ENCODE results near the gene LANCL2.
"Not testable (repeated sequence)": the region's sequence is repeated elsewhere in the genome, so short reads cannot be mapped to it uniquely, and the experiment has no call there.

LANCL2 gene

DNA sequence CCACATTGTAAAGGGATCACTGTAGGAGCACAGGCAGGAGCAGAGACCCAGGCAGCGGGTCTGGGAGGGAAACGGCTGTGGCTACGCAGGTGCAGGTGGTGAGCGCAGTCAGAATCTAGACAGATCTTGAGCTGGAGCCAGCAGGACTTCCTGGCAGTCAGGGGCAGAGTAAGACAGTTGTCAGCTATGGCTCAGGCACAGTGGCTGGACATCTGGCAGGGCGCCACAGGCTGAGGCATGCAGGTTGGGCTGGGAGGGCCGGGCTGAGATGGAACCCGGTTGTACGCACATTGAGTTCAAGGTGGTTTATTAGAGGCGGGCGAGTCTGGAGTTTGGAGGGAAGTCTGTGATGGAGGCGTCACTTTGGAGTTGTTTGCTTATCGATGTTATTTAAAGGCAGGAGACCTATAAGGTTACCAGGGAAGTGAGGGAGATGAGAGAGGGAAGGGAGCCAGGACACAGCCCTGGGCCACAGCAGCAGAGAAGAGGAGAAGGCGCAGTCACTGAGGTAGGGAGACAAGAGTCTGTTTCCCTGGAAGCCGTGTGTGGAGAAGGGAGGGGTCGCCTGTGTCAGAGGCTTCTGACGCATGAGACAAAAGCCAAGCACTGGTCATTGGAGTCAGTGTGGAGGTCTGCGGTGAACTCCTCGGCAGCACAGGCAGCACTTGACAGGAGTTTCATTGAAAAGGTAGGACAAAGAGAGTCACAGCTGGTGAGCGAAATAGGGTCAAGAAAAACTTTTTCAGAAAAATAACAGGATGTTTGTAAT, 73.8 kb downstream of the LANCL2 start:
- no peak for DNase-seq

DNA sequence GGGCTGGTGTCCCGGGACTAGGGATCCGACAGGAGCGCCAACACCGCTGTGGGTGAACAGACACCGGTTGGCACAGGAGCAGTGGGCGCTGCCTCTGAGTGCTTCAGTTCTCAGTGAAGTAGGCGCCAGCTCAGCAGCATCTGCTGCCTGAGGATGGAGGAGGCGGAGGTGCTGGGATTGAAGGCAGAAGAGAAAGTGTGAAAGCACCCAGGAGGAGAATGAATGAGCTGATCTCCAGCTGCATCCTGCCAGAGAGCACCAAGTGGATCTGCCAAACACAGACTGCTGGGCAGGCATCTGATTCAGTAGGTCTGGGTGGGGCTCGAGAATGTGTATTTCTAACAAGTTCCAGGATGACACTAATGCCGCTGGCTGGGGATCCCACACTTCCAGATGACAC, 74.5 kb downstream of the LANCL2 start:
- DNase-seq = no peak

DNA sequence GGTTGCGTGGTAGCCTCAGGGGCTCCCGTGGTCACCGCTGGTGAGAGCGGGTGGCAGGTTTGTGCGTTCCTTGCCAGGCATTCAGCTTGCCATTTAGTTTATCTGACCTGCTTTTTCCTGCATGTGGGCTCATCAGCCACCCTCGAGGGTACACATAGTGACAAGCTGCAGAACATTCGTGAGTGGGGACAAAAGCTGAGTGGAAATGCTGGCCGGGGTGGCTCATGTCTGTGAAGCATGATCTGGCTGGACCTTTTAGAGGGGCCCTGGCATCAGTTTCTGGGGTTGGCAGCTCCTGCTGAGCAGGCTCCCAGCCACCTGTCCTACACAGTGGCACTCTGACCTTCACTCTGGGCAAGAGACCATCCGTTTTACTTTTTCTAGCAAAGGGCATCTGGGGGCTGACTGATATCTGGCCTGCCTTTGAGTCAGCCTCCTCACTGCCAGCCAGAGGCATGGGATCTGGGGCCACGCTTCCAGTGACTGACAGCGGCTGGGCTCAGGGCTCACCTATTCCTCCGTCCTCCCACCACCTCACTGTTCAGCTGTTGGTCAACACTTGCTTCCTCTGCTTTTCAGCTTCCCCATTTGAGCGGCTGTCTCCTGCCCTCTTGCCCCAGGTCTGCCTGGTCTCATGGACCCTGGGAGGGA, 75.0 kb downstream of the LANCL2 start:
- no peak for DNase-seq

DNA sequence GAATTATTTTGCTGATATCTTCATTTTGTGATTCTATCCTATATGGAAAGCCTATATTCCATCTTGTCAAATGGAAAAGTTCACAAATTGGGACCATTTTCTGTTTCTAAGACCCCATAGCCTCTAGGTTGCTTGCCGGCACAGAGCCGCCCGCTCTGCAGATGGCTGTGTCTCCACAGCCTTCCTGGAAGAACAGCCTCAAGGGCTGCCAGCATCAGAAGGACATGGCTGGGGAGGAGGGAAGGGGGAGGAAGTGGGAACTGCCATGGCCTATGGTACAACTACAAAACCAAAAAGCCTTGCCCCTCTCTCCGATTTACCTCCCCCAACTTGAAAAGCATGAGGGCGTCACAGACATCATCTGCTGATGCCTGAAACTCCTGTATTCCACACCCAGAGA, 75.9 kb downstream of the LANCL2 start:
- no peak for DNase-seq

DNA sequence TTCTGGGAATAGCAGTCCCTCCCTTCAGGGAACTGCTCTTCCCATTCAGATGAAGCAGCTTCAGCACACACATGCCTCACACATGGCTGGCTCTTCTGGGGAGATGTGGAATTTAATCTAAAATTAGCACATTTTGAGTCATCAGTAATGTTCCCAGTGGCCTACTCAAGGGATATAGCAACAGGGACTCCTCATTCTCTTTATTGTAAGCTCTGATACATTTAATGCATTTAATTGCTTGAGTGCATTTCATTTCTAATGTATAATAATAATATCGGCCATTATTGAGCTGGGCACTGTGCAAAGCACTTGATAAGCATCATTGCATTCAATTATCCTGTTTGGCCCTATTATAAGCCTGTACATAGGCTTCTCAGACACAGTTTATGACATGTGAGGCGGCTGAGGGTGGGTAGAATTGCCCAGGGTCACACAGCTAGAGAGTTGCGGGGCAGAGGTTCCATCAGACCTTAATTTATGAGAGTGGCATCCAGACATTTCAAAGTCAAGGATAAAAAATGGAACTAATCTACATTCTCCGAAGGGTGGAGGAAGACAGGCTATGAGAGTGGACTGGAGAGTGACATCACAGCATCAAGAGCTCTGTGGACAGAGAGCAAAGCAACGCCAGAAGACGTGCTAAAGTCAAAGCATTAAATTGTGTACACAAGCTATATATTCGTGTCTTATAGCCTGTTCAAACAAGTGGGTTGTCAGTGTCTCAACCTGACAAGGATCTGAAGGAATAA, 76.8 kb downstream of the LANCL2 start:
- no peak for DNase-seq

DNA sequence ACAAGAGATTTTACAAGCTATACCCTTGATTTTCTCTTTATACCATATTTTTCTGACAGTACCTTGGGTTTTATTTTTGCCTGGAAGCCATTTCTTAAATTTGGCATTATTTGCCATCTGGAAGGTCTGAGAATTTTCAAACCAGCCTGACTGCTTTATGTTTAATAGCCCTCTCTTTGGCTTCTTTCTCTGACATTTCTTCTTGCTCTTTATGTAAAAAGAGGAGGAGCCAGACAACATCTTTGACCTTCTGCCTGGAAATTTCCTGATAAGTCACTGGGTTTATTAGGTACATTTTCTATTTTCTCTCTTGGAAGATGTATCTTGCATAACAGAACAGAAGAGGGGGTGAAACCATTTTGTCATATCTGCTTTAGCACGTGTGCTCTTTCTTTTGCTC, 79.6 kb downstream of the LANCL2 start:
- DNase-seq = no peak

DNA sequence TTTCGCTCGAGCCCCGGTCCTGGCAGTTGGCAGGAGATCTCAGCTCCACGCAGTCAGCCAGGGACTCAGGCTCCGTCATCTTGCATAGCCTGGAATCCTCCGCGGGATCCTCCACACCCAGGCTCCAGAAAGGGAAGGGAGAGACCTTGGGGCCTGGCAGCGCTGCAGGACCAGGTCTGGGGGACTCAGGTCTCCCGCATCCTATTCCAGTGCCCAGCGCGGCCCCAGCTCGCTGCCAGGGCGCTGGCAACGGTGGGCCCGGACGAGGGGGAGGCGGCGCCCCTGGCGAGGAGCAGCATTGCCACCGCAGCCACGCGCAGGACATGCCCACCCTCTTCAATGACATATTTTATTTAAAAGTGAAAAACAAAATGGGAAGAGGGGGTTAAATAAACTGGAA, 83.4 kb downstream of the LANCL2 start:
- DNase-seq = no peak

DNA sequence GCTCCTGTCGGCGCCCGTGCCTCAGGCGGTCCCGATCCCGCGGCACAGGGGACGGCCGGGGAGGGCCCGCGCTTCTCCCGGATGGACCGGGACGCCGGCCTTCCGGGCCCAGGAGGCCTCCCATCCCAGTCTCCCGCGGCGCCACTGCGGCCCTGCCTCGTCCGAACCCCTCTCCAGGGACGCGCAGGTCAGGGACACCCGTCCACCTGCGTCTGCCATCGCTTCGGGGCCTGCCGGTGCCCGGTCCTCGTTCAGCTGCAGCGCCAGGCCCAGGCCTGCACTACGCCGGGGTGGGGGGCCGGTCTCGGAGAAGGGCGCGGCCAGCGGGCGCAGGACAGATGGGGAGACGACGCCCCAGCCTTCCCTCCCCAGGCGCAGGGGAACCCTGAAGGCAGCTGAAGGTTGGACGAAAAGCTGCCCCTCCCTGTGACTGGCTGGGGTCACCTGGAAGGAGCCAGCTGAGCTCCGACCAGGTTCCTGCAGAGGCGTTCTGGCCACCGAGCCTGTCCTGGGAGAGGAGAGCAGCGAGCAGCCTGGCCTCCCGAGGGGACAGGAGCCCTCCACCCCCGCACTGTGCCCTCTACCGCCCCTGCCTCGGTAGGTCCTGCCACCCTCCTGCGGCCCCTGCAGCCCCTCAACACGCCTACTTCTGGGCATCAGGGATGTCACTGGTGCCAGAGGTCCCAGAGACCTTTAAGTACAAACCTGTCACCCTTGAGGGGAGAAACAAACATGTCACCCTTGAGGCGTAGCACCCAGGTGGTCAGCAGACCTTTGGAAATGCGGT, 84.3 kb downstream of the LANCL2 start:
- DNase-seq = no peak

DNA sequence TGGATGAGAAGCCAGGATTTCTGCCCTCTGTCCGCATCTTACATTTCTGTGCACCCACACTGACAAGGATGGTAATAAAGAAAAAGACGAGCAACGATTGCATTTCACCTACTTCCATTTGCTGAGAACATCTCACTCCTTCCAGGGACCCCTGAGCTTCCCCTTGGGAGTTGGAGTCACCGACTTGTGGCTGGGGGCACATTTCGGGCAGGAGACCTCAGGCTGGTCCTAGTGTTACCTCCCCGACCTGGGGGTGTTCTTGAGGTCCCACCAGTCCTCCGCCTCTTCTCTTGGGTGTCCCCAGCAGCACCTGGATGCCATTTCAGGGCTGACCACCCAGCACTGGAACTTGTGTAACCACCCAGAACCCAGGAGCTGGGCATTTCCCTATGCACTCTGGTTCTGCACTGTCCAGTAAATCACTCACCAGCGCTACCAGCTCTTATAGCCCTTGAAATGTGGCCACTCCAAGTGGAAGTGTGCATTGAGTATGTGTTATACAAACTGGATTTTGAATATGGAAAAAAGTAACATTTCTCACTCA, 84.9 kb downstream of the LANCL2 start:
- DNase-seq = no peak

DNA sequence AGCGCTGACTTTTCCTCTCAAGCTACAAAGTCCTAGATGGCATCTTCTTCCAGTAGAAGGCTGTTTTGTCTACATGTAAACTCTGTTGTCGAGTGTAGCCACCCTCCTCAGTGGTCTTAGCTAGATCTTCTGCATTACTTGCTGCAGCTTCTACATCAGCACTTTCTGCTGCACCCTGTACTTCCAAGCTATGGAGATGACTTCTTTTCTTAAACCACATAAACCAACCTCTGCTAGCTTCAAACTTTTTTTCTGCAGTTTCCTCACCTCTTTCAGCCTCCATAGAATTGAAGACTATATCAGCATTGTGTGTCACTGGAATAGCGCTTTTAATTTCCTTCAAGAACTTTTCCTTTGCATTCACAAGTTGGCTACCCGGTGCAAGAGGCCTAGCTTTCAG, 87.8 kb downstream of the LANCL2 start:
- DNase-seq = no peak

DNA sequence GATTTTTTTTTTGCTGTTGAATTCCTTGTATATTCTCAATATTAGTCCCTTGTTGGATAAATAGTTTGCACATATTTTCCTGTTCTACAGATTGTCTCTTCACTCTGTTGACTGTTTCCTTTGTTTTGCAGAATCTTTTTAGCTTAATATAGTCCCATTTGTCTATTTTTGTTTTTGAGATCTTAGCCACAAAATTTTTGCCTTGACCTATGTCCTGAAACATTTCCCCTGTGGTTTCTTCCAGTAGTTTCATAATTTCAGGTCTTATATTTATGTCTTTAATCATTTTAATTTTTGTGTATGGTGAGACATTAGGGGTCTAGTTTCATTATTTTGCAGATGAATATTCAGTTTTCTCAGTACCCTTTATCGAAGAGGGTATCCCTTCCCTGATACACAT, 92.7 kb downstream of the LANCL2 start:
- DNase-seq = no peak

DNA sequence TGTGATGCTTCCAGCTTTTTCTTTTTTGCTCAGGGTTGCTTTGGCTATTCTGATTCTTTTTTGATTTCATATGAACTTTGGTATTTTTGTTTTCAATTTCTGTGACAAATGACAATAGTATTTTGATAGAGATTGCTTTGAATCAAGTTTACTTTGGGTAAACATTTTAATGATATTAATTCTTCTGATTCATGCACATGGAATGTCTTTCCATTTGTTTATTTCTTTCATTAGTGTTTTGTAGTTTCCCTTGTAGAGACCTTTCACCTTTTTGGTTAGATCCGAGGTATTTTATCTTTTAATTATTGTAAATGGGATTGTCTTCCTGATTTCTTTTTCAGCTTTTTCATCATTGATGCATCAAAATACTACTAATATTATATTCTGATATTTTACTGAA, 93.2 kb downstream of the LANCL2 start:
- DNase-seq = no peak

DNA sequence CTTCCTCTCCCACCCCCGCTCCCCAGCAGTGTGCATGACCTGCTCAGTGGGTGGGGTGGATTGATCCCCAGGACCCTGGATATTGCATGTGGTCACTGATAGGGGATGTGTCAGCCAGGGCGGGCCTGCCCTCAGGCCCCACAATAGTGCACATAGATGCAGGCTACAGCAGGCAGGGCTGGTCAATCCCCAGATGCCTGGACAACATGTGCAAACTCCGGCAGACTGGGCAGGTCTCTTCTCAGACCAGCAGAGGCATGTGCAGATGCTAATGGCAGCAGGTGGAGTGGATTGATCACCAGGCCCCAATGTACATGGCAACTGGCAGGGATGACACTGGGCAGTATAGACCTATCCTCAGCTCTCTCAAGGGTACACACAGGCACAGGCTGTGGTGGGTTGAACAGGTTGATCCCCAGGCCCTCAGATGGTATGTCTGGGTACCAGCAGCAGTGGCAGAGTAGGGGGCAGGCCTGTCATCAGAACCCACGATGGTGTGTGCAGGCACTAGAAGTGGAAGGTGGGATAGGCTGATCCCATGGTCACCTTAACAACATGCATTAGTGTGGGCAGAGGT, 98.6 kb downstream of the LANCL2 start:
- no peak for DNase-seq

DNA sequence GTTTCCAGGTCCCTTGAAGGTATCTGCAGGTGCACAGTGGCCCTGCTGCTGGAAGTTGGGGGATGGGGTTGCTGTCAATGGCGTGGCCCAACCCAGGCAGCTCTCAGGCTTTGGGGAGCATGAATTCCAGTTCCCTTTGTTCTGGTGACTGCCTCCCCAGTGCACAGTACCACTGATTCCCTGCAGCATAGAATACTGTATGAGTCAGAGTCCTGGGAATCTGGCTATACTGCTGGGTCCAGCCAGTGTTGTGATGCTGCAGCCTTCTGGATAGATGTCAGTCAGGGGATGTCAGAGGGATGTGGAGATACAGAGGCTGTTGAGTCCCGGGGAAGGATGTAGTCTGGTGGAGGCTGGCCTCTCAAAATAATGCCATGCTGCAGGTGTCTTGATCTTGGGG, 99.3 kb downstream of the LANCL2 start:
- no peak for DNase-seq

DNA sequence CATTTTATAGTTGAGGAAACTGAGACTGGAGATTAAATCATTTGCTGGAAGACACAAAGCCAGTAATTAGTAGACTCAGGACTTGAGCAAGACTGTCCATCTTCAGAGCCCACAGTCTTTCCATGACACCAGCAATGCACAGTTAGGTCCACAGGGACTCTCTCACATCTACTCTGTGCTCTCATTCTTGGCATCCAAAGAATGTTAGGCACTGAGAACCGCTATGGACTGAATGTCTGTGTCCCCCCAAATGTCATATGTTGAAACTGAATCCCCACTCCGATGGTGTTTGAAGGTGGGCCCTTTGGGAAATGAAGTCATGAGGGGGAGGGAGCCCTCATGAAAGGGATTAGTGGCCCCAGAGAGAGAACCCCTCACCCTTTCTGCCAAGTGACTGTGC, 100.6 kb downstream of the LANCL2 start:
- no peak for DNase-seq

DNA sequence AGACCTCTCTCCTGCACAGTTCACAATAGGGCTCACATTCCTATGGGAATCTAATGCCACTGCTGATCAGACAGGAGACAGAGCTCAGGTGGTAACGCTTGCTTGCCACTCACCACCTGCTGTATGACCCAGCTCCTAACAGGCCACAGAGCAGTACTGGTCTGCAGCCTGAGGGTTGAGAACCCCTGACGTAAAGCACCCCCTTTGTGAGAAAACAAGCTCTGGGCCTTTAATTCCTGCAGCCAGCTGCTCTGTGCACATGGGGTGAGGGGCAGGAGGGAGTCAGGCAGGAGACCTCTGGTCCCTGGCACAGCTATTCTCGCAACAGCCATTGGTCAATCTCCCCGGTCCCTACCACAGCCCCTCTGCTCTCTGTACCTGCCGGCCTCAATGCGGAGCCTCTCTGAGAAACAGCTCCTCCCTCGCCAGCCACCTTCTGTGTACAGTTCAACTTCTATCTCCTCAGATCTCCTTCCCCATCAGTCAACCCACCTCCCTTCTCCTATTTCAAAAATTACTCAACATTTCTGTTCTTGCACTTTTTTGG, 102.0 kb downstream of the LANCL2 start:
- no peak for DNase-seq

DNA sequence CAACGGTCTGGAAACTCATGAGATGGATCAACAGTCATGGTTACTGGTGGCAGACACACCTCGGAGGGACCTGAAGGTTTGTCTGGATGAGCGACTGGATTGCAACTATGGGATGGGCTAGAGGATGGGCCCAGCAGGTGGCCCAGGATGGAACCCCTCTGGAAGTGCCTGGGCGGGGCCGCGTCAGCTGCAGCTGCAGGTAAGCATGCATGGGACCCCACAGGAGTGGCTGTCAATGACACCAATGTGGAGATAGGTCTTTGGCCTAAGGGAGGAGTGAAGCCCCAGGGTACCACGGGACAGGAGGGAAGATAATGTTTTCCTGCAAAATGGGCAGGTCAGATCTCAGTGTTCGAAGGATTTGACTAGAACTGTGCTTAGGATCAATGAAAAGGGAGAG, 103.4 kb downstream of the LANCL2 start:
- DNase-seq = no peak

DNA sequence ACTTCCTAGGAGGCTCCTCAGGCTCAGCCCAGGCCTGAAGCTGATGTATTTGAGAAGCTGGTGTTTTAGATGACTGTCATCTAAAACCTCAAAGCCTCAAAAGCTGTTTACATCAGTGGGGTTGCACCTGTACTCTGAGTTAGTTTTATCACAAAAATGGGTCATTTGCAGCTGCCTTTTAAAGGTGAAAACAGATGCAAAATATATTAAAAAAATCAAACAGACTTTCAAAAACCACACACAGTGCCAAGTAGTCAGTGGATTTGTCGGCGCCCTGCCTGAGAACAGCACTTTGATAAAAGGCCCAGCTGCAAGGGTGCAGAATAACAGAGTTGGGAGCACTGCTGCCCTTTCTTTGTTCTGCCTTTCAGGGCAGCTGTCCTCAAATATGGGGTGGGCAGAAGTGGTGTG, 104.1 kb downstream of the LANCL2 start:
- DNase-seq = no peak

DNA sequence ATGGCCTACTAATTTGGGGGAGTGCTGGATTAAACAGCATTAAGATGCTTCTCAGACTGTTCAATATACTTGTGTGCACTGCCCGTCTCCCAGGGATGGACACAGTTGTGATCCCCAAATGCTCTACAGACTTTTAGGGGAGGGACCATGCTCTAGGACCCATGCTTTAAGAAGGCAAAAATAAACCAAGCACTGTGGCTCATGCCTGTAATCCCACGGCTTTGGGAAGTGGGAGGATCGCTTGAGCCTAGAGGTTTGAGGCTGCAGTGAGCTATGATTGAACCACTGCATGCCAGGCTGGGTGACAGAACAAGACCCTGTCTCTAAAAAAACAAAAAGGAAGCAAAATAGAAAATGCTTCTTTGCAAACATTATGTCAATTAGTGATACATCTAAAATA, 104.6 kb downstream of the LANCL2 start:
- no peak for DNase-seq

DNA sequence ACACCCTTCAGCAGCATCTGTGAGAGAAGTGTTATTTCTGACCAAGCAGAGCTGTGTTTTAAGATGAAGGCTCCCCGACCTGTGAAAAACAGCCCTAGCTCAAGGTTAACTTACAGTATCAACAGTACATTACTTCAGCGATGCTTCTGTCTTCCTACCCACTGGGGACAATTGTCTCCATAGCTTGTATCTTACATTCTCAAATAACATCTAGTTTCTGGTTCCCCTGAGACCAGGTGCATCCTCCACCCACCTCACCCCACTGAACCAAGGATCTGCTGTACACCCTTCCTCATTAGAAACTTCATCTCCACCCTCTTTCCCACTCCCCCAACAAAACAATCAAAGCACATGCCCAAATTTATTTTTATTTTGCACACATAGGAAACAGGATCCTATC, 105.1 kb downstream of the LANCL2 start:
- no peak for DNase-seq

DNA sequence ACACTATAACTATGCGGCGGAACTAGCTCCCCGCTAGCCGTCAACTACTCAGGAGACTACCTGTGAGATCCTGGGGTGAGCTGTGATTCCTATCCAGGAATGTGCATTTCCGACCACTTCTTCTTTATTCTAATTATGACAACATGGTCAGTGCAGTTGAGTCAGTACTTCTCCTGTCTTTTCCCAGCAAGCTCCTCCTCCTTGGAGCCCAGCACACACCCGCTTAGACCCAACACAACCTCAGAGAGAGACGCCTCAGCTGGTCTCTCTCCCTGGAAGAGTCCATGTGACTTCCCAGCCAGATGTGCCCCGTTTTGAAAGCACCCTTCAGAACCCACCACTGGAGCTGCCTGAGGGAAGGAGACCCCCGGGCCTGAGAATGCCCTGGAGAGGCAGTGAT, 106.5 kb downstream of the LANCL2 start:
- not testable (repeated sequence) for DNase-seq

DNA sequence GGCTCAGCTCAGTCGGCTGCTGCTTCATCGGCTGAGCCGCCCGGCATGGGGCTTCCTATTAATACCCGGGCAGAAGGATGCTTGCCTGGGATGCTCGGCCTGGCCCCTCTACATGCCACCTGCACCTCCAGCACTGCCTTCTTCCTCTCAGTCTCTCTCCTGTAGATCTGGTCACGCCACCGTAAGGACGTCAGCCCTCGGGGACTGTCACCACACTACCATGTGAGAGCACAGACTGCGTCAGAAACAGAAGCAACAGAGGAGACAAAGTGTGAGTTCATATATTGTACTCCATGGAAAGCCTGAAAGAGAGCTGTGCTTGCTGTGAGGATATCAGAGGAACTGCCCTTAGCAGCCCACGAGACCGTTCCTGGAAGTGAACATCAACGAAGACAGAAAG, 107.3 kb downstream of the LANCL2 start:
- not testable (repeated sequence) for DNase-seq

Measured in stimulated activated CD4-positive, alpha-beta T cell treated with anti-CD3 and anti-CD28 coated beads, Interleukin-2, amount 100 ng/mL, for 48 hours (primary cell).